Dedifferentiated amniotic fluid mesenchymal stem cell (primary cell): ENCODE results near the gene SLC9C2.
"Not testable (repeated sequence)": the region's sequence is repeated elsewhere in the genome, so short reads cannot be mapped to it uniquely, and the experiment has no call there.

Experiments
- DNase-seq: peaks from one replicate; pipeline ENCODE4 v3.0.0-alpha.2; 2016; ENCODE audit errors: extremely low spot score

The SLC9C2 gene

DNA sequence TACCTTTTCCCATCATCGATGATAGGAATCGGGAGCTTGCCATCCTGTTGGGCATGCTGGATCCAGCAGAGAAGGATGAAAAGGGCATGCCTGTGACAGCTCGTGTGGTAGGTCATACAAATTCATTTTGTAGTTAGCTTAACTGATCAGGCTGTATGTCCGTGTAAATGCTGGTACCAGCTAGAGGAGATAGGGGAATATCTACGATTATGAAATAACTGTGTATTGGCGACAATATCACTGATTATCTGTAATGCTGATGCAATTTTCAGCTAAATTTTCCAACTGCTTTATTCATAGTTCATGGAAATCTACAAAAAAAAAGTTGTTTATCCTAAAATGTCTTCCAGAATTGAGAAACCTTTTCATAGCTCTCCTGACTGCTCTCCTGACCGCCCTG lies 117.5 kb downstream of the SLC9C2 start:
- no peak for DNase-seq

DNA sequence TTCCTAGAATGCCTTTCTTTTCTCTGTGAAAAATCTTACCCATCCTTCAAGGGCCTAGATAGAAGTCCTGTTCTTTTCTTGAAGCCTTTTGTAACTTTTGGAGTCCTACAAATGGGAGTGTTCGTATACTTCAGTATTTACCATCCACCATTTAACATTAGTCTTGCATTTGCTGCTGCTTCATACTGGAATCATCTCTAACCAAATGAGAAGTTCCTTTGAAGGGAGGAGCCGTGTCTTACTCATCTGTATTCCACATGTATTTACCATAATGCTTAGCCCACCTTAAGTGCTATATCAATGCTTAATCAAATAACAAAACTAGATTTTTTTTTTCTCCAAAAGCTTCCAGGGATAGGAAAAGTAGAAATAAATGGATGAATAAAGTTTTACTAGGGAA lies 118.6 kb downstream of the SLC9C2 start:
- no peak for DNase-seq

- DNase-seq = no peak
These were observed 120.2 kb downstream of the SLC9C2 start for GRCh38 chr1:173482683-173483082.

- DNase-seq = no peak
These were observed 121.6 kb downstream of the SLC9C2 start for GRCh38 chr1:173481195-173481772.

- DNase-seq = no peak
These were observed 123.2 kb downstream of the SLC9C2 start for GRCh38 chr1:173479649-173480048.

DNA sequence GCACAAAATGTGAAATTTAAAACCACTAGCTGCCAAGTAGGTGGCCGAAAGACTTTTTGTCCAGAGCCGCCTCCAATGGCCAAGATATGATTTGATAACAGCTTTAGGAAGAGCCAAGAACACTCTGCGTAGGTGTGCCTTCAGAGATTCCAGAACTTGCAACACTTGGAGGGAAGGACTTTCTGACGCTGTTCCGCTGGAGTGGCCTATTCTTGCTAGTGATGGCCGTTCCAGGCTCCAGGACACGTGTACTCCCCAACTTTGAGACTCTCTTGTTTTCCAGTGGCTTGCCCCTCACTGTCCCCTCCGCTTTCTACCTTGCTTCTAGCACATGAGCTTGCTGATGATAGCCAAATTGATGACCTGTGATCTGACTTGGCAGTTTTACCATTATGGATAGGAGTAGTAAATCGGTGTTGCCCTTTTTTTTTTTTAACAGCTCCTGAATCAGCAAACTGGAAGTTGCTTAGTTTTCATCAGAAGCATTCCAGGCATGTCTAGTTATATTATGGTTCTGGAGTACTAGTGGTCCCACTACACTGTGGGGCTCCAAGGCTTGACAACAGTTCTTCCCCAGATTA lies 124.7 kb downstream of the SLC9C2 start:
- peak; percentile 67 for DNase-seq

- peak; percentile 78 for DNase-seq
These were observed 125.4 kb downstream of the SLC9C2 start, which contains the start of gene PRDX6 for GRCh38 chr1:173477286-173478093. TSS of gene PRDX6 (plus strand) at chr1:173477335. CDS start at chr1:173477398, 63 bp downstream.

- peak; percentile 20 for DNase-seq
These were observed 126.1 kb downstream of the SLC9C2 start for GRCh38 chr1:173476665-173477285.

DNA sequence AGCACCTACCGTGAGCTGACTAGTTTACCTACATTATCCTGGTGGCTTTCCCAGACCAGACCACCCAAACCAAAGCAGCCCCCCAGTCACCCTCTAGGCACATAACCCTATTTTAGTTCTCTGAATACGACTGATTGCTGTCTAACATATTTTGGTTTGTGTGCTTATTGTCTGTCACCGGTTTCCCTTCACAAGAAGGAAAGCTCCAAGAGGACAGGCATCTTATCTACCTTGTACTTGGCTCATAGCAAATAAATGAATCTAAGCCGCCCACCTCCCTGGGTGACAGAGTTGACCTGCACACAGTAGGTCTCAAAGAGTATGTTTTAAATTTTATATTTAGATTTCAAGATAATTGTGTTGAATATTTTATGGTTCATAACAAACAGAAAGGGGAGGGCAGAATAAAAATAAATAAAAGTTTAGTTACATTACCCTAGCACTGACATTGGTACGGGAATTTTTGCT lies 126.6 kb downstream of the SLC9C2 start:
- no peak for DNase-seq

DNA sequence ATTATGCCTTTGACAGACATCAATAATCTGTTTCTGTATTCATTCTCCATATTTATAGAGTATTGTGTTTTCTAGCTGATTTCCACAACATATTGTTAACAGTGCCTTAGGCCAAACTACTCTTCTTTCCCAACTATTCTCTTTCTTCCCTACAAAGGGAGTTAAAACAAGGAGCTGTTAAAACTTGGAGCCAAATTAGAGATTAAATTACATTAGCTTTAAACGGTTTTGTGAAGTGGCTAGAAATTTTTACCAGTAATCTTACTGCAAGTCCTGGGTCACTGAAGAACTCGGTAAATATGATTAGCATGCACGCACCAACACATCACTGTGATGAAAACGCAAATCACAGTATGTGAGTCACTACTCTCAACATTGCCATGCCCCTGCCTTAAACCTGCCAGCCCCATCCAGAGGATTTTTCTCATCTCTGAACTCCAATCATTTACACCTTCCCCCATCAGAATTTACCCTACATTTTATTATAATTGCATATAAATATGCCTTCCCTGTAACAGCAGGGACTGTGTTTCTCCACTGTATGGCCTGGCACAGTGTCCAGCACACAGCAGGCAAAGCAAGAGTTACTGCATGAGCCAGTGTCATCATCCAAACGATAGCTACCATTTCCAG lies 127.2 kb downstream of the SLC9C2 start:
- DNase-seq = peak; percentile 24

DNA sequence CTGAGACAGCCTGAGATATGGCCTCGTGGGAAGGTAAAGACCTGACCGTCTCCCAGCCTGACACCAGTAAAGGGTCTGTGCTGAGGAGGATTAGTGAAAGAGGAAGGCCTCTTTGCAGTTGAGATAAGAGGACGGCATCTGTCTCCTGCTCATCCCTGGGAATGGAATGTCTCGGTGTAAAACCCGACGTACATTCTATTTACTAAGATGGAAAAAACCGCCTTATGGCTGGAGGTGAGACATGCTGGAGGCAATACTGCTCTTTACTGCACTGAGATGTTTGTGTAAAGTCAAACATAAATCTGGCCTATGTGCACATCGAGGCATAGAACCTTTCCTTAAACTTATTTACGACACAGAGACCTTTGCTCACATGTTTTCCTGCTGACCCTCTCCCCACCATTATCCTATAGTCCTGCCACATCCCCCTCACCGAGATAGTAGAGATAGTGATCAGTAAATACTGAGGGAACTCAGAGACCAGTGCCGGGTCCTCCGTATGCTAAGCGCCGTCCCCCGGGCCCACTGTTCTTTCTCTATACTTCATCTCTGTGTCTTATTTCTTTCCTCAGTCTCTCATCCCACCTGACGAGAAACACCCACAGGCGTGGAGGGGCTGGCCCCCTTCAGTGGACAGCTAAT lies 128.0 kb downstream of the SLC9C2 start:
- DNase-seq = not testable (repeated sequence)

- DNase-seq = no peak
These were observed 128.6 kb downstream of the SLC9C2 start for GRCh38 chr1:173474097-173474779.

DNA sequence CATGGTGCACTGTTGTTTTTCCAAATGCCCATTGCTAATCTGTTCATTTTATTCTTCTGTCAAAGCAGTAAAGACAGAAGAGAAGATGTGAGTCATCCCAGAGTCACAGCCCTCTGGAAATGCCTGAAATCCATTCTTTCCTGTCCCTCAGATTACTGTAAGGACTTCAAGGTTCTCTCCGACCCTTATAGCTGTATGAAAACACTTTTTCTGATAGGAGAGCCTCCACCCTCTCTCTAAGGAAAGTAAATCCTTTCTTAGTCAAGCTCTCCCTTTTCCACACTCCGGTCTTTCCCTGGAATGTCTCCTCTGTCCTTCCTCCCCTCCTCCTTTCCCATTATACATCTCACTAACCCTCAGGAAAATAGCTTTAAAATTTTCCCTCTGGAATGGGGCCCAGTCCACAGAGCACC lies 129.3 kb downstream of the SLC9C2 start:
- DNase-seq = no peak

DNA sequence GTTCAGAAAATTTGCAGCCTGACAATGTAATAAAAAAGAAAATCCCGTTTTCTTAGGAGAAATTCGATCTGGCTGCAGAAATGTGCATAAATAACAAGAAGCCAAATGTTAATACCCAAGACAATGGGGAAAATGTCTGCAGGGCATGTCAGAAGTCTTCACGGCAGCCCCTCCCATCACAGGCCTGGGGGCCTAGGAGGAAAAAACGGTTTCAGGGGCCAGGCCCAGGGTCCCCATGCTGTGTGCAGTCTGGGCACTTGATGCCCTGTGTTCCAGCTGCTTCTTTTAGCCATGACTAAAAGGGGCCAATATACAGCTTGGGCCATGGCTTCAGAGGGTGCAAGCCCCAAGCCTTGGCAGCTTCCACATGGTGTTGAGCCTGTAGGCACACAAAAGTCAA lies 132.3 kb downstream of the SLC9C2 start:
- DNase-seq = no peak

DNA sequence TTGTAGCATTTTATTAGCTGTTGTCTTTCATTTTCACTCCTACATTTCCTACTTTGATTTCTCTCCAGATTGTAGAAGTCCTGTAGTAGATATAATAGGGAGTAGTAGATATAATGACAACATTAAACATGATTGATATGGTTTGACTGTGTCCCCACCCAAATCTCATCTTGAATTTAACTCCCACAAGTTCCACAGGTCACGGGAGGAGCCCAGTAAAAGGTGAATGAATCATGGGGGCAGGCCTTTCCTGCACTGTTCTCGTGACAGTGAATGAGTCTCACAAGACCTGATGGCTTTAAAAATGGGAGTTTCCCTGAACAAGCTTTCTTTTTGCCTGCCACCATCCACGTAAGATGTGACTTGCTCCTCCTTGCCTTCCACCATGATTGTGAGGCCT lies 133.2 kb downstream of the SLC9C2 start:
- DNase-seq = no peak

DNA sequence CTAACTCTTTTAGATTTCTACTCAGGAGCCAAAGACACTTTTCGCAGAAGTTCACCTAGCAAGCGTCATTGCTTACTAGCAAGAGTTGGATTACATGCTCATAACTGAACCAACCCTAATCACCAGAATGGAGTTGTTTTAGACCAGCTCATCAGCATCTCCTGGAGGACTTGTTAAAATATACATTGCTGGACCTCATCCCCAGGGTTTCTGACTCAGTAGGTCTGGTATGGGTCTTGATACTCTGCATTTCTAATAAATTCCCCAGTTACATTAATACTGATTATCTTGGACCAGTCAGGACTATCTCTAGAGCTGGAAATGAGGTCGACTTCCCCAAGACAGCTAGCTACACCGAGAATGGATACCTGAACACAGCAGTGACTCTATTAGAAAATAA lies 135.4 kb downstream of the SLC9C2 start:
- no peak for DNase-seq

DNA sequence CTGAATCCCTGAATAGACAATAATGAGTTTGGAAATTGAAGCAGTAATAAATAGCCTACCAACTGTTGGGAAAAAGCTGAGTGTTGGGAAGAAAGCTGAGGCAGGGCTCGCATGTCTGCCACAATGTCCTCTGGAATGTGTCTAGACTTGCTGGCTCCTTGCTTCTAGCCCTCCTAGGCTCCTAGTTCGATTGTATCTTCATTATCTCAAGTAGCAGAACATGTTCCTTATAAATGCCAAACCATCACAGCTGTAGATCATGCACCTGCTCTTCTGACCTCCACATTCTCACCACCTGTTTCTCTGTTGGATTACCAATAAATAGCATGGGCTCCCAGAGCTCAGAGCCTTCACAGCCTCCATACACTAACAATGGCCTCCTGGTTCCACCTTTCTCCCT lies 138.7 kb downstream of the SLC9C2 start:
- DNase-seq = not testable (repeated sequence)

GRCh38 chr1:173462666-173463065 lies 140.2 kb downstream of the SLC9C2 start:
- not testable (repeated sequence) for DNase-seq

DNA sequence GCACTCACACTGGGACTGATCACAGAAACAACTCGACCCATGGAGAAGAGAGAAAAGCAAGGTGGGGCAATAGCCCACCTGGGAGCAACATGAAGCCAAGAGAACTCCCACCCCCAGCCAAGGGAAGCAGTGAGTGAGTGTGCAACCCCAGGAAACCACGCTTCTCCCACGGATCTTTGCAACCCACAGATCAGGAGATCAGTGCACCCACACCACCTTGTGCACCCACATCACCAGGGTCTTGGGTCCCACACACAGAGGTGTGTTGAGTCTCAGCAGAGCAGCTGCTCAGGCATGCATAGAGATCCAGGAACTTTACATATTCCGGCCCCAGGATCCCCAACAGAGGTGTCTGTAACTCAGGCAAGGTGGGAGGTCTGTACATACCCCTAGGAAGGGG lies 143.0 kb downstream of the SLC9C2 start:
- DNase-seq = no peak

- no peak for DNase-seq
These were observed 147.8 kb downstream of the SLC9C2 start for GRCh38 chr1:173454966-173455524.
